NCI-H1417 (cell line): ENCODE data around the gene SPARC.
"Not testable (repeated sequence)": the region's sequence is repeated elsewhere in the genome, so short reads cannot be mapped to it uniquely, and the experiment has no call there.

Source experiments
- DNase-seq, 3 experiments: peaks; one replicate each; lab custom pipeline; 2025; lab: John Stamatoyannopoulos, UW

The SPARC gene

DNA sequence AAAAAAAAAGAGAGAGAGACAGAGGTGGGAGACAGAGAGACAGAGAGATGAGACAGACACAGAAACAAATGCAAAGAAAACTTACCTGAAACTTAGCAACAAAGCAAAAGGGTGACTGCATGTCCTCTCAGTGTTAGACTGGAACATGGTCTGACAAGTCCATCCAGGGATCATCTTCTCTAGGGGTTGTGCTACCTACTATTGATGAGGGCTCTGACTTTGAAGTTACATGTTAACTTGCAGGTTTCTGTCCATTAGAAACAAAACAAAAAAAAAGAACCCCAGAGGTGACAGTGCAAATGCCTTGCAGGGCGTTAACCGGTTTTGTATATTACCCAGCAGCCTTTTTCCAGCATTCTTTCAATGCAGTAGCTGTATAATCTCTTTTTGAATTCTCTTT, 13.6 kb upstream of the SPARC start:
- no peak for DNase-seq

DNA sequence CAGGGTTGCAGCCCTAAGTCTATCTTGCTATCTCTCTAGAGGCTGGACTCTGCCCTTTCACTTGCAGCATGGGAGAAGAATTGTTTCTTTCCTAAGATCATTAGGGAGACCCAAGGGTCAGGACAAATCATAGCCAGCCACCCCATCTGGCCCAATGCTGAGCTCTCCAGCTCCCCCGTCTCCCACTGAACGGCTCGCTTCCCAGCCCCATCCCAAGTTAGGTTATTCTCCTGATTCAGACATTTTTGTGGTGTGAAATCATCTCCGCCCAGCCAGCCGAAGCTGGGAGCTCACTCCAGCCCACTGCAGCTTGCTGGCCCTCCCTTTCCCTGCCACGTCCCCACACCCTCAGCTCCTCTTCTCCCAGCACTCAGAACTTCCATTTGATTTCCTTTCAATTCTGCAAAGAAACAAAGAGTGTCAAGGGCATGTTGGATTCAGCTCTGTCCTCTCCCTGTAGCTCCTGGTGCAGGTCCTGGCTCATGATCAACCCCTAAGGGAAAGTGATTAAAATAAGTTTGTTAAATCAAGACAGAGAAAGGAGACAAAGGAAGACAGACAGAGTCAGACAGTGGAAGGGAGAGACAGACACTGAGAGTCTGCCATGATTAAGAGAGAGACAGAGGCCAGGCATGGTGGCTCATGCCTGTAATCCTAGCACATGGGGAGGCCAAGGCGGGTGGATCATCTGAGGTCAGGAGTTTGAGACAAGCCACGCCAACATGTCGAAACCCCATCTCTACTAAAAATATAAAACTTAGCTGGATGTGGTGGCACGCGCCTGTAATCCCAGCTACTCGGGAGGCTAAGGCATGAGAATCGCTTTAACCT, 12.6 kb upstream of the SPARC start:
- DNase-seq = no peak

DNA sequence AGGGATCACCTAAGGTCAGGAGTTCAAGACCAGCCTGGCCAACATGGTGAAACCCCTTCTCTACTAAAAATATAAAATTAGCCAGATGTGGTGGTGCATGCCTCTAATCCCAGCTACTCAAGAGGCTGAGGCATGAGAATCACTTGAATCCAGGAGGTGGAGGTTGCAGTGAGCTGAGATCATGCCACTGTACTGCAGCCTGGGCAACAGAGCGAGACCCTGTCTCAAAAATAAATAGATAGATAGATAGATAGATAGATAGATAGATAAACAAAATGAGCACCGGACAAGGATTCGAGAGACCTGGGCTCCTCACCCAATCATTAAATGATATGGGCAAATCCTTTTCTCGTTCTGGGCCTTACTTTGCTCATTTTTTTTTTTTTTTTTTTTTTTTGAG, 11.4 kb upstream of the SPARC start:
- DNase-seq = not testable (repeated sequence)

DNA sequence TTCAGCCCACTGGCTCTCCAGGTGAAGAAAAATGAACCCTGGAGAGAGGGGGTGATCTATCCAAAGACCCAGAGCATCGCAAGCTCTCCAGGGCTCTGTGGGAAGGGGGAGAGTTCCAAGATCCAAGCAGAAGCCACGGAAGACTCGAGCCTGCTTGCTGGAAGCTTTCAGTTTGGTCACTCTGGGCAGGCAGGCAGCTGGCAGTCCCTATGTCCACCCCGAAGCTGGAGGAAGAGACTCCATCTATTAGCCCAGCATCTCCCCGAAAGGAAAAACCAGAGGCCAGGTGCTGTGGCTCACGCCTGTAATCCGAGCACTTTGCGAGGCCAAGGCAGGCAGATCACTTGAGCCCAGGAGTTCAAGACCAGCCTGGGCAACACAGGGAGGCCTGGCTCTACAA, 10.7 kb upstream of the SPARC start:
- DNase-seq = no peak

DNA sequence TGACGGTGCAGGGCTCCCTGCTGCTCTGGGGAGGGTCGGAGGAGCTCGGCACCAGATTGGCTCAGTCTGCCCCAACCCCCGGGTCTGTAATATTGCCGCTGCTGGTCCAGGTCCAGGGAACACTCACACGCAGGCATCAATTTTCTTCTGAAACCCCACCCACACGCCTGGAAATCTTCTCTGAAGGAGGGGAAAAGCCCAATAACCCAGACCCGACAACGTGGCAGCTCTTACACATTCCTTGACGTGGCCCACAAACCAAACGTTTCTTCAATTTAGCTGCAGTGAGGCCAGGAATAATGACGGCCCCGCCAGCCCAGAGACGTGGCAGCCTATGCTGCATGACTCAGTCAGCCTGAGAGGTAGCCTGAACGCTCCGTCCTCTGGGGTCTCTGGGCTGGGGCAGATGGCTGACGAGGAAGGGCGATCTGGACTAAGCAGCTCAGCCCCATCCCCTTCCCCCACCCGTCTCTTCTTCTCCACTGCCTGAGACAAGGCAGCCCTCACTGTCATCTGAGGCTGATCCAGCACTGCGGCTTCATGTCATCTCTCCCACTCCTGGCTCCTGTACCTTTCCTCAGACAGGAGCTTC, 9.9 kb upstream of the SPARC start:
- DNase-seq = no peak

DNA sequence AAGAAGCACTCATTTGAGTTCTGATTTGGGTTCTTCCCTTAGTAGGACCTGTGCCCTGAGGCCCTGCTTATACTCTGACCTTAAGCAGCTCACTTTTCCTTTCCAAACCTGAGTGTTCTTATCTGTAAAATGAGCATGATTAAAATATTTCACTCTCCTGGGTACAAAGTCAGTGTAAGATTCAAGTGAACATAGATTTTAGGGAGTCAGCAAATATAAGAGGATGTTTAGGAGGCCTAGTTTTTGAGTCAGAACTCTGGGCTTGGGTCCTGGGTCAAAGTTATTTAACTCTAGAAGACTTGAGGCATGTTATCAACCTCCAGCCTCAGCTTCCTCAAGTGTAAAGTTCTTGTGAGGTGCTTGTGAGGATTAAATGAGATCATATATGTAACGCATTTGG, 8.7 kb upstream of the SPARC start:
- no peak for DNase-seq

DNA sequence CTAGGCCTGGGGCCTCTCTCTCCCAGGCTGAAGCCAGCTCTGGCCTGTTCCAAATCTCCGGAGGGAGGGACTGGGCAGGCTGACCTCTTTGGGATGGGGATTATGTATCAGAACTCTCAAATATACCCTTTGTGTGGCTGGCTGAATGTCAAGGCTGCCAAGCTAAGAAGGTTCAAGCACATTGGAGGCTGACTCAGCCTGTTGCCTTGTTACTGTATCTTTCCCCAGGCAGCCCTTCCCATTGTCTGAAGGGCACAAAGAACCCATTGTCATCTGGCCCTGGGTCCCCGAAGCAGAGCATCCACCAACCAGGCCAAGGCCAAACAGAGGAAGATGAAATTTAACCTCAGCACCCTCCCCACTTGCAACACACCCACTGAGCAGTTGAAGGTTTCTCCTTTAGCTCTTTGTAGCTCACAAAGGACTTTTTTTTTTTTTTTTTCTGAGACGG, 7.3 kb upstream of the SPARC start:
- DNase-seq = no peak

DNA sequence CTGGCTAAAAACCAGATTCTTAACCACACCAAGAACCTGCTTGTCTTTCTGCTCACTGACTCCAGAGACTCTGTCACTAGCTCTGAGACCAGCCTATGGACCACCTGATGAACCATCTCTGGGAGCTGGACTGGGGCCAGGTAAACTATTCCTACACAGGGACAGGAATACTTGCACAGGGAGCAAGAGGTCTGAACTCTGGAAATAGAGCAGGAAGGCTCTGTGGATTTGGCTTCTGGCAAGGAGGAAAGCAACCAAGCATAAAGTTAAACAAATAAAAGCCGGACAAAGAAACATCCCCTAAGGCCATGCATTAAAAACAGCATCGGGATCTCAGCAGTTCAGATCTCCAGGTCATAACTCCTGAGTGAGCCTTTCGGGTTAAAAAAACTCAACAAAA, 5.6 kb upstream of the SPARC start:
- DNase-seq = peak in 1 of 3 experiments; percentile 28

DNA sequence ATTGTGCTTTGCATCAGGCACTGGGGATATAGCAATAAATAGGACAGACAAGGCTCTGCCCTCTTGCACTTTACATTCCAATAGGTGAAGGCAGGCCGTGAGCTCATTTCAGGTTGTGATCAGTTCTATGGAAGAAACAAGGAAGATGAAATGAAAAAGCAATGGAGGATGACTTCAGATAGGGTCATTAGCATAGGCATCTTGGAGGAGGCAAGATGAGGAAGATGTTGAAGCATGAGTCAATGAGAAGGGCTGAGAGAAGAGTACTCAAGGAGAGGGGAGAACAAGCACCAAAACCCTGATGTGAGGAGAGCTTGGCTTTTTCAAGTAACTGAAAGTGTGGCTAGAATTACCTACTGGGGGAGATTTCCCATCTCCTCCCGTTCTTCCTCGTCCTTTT, 5.0 kb upstream of the SPARC start:
- no peak for DNase-seq

DNA sequence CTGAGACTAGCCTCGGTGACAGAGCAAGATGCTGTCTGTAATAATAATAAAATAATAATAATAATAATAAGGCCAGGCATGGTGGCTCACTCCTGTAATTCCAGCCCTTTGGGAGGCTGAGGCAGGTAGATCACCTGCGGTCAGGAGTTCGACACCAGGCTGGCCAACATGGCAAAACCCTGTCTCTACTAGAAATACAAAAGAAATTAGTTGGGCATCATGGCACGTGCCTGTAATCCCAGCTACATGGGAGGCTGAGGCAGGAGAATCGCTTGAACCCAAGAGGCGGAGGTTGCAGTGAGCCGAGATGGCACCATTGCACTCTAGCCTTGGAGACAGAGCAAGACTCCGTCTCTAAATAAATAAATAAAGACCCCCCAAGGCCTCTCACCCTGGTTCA, 2.9 kb upstream of the SPARC start:
- DNase-seq = not testable (repeated sequence)

DNA sequence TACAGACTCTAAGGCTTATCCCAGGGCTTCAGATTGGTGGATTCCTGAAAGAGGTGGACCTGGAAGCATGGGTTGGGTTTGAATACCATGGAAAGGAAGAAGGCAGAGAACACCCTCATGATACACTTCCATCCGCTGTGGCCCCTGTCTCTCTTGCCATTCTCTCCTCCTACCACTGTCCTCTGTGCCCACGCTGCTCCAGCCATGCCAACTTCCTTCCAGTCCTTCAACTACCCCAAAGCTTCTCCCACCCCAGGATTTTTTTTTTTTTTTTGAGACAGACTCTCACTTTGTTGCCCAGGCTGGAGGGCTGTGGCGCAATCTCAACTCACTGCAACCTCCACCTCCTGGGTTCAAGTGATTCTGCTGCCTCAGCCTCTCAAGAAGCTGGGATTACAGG, 1.7 kb upstream of the SPARC start:
- DNase-seq = no peak

DNA sequence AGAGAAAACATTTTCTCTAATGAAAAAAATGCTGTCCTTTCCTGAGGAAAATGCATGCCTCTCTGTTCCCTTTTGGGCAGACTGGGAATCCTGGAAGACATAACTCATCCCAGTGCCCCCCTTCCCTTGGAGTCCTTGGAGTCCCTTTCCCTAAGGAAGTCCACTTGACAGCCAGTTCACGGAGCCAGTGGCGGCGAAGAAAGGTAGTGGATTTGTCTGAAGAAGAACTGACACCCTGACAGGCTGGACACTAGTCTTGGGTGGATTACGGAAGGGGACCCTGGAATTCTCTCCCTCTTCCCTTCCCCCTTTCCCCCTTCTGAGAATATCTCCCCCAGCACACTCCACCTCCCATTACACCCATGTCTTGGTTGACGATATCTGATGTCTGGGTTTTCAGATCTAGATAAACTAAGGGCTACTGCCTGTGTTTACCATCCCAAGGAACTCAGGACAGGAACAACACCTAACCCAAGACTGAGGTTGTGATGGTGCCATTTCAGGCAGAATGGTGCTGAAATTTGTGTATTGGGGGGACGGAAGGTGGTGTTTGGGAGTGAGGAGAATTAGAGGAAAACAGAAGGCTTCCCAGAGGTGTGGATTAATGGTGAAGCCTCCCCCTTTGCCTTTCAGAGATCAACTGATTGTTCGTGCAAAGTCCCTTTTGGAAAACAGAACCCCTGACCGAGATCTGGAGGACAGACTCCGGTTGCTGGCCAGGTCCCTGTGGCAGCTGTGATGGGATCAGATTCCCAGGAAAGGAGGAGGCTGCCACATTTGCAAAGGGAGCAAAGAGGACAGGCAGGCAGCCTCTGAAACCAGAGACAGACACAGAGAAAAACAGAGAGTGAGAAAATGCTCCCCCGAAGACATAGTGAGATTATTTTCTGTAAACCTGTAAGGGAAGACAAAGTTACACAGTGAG, 704 bp downstream of the SPARC start:
- DNase-seq = no peak

DNA sequence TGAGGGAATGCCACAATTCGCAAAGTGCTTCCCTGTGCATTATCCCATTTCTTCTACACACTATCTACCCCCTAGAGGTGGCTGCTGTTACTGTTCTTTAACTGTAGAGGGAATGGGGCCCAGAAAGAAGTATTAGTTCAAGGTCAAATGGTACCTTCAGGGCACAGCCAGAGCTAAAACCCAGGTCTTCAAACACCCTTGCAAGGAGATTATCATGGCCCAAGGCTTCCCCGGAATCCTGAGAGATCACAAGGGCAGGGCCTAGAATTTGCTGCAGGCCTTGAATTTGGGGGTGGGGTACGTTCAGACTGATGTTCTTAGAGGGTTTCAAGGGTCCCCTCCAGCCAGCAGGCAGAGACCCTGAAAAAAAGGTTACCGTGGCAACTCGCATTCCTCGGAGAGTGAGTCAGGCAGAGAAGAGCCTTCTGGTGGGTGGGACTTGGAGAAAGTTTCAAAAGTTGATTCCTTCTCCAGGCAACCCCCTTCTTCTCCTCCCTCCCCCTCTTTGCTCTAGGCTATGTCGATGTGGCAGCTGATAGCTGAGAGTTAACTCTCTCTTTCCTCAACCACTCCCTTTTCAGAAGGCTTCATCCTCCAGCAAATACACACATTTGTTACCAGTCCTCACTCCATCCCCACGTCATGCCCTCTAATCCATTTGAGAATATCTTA, 1.9 kb downstream of the SPARC start:
- no peak for DNase-seq

DNA sequence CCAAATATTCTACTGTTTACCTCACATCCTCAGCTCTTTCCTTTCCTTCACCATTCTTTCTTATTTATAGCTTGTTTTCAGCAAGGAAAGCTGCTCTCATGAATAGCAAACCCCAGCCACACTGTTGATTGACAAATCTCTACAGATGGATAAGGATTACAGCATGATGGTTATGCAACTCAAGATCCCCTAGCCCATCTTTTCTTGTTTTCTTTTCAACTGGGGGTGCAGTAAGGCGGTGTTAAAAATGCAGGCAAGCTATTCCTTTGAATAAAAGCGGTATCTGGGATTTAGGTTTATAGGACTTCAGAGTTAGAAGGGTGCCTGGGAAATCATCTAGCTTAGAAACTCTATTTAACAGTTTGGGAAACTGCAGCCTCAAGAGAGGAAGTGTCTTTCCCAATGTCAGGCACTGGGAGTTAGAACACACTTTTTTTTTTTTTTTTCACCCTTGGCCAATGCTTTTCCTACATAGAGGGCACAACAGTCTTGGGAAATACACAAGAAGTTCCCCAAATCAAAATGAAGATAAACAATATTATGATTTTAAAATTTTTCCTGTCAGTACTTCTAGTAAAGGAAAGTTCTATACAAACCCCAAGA, 2.6 kb downstream of the SPARC start:
- no peak for DNase-seq

DNA sequence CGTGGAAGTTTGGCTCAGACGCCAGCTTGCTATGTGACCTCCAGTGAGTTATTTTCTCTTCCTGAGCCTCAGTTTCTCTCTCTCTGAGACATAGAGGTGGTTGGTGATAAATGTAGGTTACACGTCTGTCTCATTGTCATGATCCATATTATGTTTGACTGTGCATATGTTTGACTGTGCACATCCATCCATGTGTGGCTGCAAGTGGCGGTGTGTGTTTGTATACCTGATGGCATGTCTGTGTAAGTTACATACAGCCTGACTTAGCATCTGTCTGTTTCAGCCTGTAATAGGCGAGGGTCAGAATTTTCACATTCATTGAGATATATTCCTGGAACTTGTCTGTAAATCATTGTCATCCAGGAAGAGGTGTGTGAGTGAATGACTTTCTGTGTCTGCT, 3.3 kb downstream of the SPARC start:
- no peak for DNase-seq

DNA sequence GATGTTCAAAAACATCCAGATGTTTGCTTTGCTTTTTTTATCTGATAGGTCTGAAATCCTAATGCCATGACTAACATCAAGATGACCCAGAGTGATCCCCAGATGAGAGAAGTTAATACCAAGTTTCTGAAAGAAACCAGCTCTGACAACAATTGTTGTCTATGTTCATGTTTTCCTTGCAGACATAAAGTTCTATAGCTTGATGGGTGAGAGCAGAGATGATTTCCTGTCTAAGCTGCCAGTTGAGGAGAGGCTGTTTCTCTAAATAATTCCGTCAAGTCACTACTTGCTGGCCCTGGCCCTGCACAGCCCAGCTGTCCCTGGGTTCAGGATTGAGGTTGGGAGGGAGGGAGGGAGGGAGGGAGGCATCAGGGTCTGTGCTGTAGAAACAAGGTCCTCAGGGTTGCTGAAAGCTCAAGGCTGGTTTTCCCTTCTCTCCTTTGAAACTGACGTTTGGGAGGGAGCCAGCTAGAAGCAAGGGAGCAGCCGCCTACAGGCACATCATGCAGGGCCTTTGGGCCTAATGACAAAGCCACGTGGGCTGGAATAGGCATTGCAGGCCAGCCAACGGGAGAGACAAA, 3.9 kb downstream of the SPARC start:
- no peak for DNase-seq

DNA sequence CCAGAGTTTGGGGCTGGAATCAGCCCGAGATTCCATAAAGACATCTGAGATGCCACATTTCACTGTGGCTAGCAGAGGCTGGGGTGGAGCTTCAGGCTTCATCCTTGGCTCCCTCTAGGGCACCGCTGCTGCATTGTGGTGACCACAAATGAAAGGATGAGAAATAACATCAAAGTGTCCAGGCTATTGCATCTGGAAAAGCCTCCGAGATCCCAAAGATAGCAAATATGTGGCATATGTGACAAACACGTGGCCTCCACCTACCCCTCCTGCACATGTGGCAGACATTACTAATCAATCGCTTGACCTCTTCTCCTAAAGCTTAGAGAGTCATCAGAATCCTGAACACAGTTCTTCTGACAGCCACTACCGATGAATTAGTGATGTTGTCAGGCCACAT, 4.5 kb downstream of the SPARC start:
- DNase-seq = no peak

DNA sequence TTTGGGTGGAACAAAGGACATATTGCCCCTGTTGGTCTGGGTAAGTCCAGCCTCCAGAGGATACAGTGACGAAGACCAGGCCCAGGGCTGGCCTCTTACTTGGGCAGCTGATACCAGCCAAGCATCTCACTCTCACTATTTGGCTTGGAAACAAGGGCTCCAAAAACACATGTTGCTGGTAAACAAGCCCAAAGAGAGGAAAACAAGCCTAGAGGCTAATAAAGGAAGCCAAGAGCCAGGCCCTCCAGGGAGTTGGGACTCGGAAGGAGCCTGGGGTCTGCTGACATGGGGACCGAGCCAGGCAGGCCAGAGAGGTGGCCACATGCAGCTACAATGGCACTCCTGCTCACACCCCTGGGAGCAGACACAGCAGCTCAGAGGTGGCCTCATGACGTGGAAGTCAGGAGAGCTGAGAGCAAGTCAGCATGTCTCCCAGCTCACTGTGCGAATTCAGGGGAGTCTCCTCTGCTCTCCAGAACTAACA, 5.7 kb downstream of the SPARC start:
- DNase-seq = no peak

DNA sequence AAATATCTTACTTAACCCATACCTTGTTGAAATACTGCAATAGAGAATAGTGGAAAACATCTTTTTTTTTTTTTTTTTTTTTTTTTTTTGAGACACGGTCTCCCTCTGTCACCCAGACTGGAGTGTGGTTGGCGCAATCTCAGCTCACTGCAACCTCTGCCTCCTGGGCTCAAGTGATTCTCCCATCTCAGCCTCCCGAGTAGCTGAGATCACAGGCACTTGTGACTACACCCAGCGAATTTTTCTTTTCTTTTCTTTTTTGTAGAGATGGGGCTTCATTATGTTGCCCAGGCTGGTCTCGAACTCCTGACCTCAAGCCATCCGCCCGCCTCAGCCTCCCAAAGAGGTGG, 6.6 kb downstream of the SPARC start:
- DNase-seq = not testable (repeated sequence)

DNA sequence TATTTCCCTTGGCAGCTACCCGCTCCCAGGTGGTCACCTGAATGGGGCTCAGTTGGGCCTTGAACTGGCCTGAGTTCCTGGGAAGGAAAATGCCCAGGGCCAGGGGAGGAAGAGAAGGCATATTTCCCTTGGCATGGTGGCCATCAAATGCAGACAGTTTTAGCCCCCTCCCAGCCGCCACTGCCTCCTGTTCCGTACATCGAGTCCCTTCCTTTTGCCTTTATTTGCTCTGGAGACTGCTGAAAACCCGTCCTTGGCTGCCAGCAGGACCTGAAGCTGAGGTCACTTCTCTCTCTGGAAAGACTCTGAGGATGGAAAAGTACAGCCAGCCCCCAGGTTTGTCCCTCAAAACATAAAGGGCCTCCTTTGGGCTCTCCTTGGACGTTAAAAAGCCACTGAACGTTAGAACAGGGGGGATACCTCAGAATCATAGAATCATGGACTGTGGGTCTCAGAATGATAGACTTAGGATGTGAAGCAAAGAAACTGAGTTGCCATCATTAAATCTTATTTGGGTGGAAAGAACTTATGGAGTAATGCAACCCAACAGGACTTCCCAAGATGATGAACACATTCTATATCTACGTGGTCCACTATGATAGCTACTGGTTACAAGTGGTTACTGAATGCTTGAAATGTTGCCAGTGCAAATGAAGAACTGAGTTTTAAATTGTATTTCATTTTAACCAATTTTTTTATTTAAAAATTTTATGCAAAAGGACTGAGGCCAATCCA, 7.1 kb downstream of the SPARC start:
- DNase-seq = no peak

DNA sequence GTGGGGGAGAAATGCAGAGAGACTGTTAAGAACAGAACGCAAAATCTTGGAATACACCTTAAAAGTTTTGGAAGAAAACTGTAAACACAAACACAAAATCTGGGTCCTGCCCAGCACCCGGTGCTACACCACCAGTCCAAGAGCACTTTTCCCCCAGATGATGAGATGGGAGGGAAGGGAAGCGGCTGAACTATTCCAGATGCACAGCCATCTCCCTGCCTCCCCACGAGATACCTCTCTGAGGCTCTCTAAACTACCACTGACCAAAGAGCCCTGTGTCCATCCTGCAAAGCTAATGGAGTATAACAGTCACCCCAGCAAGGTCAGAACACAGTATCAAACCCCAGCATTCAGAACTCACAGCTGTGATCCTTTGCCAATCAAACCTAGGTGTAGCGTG, 8.0 kb downstream of the SPARC start:
- DNase-seq = no peak
